H1 (cell line): ENCODE results near the gene ATG9B. TPM values are rescaled to one million over a fixed set of nuclear protein-coding genes. Genes with fewer than 3 reads are reported as not detected.

Experiments used
- polyA plus RNA-seq, 7 experiments: library from polyadenylated mRNA; depleted of rRNA in 3 of 7; stranded (reverse) in 5 of 7; unstranded in 2 of 7; fragments of >200 nt in 5 of 7; fragments of 200-250 nt in 2 of 7; gene quantifications; 1 replicate in 5 of 7; 2 replicates in 1 of 7; 4 replicates in 1 of 7; pipeline versions ENCODE4 v1.2.1 to v1.2.3, GENCODE V29; 2011 to 2013; ENCODE audit warnings: missing spikeins in 2 of 7, mixed read lengths in 2 of 7
- total RNA-seq: library from RNA; stranded (reverse); fragmentation: NEBNext Ultra II Directional; extraction: Animal tissue kit (Norgen Biotek cat#: 25700); gene quantifications from 2 replicates; pipeline ENCODE4 v1.2.1, GENCODE V29; 2021
- TF ChIP-seq, protein P1 (sequence below): IDR thresholded peaks from 2 replicates; pipeline ENCODE4 v1.6.1; 2012; ENCODE audit warnings: inconsistent platforms
- TF ChIP-seq, protein P2 (sequence below): fragments of 300-600 bp; sonication (generic); IDR thresholded peaks from 2 replicates; pipeline ENCODE4 v1.7.1; 2012; ENCODE audit warnings: low read length, moderate library complexity, mild to moderate bottlenecking, inconsistent platforms; ENCODE audit not compliant: insufficient replicate concordance

Gene ATG9B
- total and polyA plus RNA-seq, 2 of the 8 experiments (the other 6 are each of a cell fraction or from before 2014, with no cell fraction given), result 1.4 to 2.3 TPM

DNA sequence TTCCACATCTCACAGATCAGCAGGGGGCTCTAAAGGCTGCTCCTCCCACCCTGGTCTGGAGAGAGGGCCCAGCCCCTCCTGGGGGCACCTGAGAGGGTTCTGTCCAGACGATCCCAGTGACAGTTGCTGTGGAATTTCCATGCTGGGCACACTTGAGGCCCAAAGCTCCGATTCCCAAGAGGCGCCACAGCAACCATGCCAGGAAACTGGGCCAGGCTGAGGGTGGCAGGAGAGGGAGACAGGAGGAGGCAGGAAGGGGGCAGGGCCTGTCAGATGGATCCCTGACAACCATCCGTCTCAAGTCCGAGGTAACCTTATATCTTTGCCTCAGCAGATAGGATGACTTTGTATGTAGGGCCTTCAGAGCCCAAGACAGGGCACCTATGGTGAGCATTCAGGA is 37.7 kb downstream of the ATG9B start (continued):
- TF ChIP-seq, protein P1, sequence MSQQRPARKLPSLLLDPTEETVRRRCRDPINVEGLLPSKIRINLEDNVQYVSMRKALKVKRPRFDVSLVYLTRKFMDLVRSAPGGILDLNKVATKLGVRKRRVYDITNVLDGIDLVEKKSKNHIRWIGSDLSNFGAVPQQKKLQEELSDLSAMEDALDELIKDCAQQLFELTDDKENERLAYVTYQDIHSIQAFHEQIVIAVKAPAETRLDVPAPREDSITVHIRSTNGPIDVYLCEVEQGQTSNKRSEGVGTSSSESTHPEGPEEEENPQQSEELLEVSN, result no peak
- TF ChIP-seq, protein P2, sequence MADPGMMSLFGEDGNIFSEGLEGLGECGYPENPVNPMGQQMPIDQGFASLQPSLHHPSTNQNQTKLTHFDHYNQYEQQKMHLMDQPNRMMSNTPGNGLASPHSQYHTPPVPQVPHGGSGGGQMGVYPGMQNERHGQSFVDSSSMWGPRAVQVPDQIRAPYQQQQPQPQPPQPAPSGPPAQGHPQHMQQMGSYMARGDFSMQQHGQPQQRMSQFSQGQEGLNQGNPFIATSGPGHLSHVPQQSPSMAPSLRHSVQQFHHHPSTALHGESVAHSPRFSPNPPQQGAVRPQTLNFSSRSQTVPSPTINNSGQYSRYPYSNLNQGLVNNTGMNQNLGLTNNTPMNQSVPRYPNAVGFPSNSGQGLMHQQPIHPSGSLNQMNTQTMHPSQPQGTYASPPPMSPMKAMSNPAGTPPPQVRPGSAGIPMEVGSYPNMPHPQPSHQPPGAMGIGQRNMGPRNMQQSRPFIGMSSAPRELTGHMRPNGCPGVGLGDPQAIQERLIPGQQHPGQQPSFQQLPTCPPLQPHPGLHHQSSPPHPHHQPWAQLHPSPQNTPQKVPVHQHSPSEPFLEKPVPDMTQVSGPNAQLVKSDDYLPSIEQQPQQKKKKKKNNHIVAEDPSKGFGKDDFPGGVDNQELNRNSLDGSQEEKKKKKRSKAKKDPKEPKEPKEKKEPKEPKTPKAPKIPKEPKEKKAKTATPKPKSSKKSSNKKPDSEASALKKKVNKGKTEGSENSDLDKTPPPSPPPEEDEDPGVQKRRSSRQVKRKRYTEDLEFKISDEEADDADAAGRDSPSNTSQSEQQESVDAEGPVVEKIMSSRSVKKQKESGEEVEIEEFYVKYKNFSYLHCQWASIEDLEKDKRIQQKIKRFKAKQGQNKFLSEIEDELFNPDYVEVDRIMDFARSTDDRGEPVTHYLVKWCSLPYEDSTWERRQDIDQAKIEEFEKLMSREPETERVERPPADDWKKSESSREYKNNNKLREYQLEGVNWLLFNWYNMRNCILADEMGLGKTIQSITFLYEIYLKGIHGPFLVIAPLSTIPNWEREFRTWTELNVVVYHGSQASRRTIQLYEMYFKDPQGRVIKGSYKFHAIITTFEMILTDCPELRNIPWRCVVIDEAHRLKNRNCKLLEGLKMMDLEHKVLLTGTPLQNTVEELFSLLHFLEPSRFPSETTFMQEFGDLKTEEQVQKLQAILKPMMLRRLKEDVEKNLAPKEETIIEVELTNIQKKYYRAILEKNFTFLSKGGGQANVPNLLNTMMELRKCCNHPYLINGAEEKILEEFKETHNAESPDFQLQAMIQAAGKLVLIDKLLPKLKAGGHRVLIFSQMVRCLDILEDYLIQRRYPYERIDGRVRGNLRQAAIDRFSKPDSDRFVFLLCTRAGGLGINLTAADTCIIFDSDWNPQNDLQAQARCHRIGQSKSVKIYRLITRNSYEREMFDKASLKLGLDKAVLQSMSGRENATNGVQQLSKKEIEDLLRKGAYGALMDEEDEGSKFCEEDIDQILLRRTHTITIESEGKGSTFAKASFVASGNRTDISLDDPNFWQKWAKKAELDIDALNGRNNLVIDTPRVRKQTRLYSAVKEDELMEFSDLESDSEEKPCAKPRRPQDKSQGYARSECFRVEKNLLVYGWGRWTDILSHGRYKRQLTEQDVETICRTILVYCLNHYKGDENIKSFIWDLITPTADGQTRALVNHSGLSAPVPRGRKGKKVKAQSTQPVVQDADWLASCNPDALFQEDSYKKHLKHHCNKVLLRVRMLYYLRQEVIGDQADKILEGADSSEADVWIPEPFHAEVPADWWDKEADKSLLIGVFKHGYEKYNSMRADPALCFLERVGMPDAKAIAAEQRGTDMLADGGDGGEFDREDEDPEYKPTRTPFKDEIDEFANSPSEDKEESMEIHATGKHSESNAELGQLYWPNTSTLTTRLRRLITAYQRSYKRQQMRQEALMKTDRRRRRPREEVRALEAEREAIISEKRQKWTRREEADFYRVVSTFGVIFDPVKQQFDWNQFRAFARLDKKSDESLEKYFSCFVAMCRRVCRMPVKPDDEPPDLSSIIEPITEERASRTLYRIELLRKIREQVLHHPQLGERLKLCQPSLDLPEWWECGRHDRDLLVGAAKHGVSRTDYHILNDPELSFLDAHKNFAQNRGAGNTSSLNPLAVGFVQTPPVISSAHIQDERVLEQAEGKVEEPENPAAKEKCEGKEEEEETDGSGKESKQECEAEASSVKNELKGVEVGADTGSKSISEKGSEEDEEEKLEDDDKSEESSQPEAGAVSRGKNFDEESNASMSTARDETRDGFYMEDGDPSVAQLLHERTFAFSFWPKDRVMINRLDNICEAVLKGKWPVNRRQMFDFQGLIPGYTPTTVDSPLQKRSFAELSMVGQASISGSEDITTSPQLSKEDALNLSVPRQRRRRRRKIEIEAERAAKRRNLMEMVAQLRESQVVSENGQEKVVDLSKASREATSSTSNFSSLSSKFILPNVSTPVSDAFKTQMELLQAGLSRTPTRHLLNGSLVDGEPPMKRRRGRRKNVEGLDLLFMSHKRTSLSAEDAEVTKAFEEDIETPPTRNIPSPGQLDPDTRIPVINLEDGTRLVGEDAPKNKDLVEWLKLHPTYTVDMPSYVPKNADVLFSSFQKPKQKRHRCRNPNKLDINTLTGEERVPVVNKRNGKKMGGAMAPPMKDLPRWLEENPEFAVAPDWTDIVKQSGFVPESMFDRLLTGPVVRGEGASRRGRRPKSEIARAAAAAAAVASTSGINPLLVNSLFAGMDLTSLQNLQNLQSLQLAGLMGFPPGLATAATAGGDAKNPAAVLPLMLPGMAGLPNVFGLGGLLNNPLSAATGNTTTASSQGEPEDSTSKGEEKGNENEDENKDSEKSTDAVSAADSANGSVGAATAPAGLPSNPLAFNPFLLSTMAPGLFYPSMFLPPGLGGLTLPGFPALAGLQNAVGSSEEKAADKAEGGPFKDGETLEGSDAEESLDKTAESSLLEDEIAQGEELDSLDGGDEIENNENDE, result no peak
- TF ChIP-seq, all 59 proteins: peak for 0
